Measurements from ENCODE around the gene FHIT. TPM values are rescaled to one million over a fixed set of nuclear protein-coding genes. Genes with fewer than 3 reads are reported as not detected.
"Not testable (repeated sequence)": the region's sequence is repeated elsewhere in the genome, so short reads cannot be mapped to it uniquely, and the experiment has no call there.

FHIT gene
- total RNA-seq, 1 donor = 2.2 TPM

- no peak overlapping the region for H3K4me3 ChIP-seq (ENCODE audit: low read depth, low read length)
- TF ChIP-seq CTCF (IDR thresholded peaks at IDR 0.05; ENCODE audit: insufficient read depth, low read depth, low read length) = no peak
- DNase-seq (ENCODE audit: low read depth) = no peak
These were observed 219.7 kb downstream of the FHIT start for GRCh38 chr3:61031503-61031902.

- H3K4me3 ChIP-seq (ENCODE audit: low read depth, low read length) = no peak overlapping the region
- DNase-seq (ENCODE audit: low read depth) = peak; percentile 41
- peak; percentile 13 for TF ChIP-seq CTCF (IDR thresholded peaks at IDR 0.05; ENCODE audit: insufficient read depth, low read depth, low read length)
These were observed 220.7 kb downstream of the FHIT start for GRCh38 chr3:61030469-61031035.

- TF ChIP-seq CTCF (IDR thresholded peaks at IDR 0.05; ENCODE audit: insufficient read depth, low read depth, low read length) = no peak
- H3K4me3 ChIP-seq (ENCODE audit: low read depth, low read length) = no peak overlapping the region
- DNase-seq (ENCODE audit: low read depth) = no peak
These were observed 222.1 kb downstream of the FHIT start for GRCh38 chr3:61029194-61029593.

- DNase-seq (ENCODE audit: low read depth) = no peak
- TF ChIP-seq CTCF (IDR thresholded peaks at IDR 0.05; ENCODE audit: insufficient read depth, low read depth, low read length) = no peak
- H3K4me3 ChIP-seq (ENCODE audit: low read depth, low read length) = no peak overlapping the region
These were observed 232.4 kb downstream of the FHIT start for GRCh38 chr3:61018807-61019206.

- H3K4me3 ChIP-seq (ENCODE audit: low read depth, low read length); DNase-seq (ENCODE audit: low read depth): not testable (repeated sequence)
These were observed 234.2 kb downstream of the FHIT start for GRCh38 chr3:61017028-61017427.

GRCh38 chr3:61015859-61016258 lies 235.4 kb downstream of the FHIT start:
- DNase-seq (ENCODE audit: low read depth) = peak; percentile 9
- no peak for TF ChIP-seq CTCF (IDR thresholded peaks at IDR 0.05; ENCODE audit: insufficient read depth, low read depth, low read length)
- no peak overlapping the region for H3K4me3 ChIP-seq (ENCODE audit: low read depth, low read length)

GRCh38 chr3:61015408-61015807 lies 235.8 kb downstream of the FHIT start:
- DNase-seq (ENCODE audit: low read depth) = no peak
- no peak overlapping the region for H3K4me3 ChIP-seq (ENCODE audit: low read depth, low read length)
- TF ChIP-seq CTCF (IDR thresholded peaks at IDR 0.05; ENCODE audit: insufficient read depth, low read depth, low read length) = no peak

Measured in fibroblast of villous mesenchyme (primary cell).